Stomach (tissue), 4 donors: ENCODE results near the gene BRME1.

Experiments used
- POLR2A ChIP-seq, 4 donors: fragments of 450-650 bp; IDR thresholded peaks; one replicate each; pipeline ENCODE4 v1.6.1; 2016; ENCODE audit warnings: antibody characterized with exemption in 4 of 4, control low read depth in 2 of 4, mild to moderate bottlenecking in 1 of 4, moderate library complexity in 1 of 4
- POLR2AphosphoS5 ChIP-seq, 3 donors: sonication (generic); formaldehyde crosslinking; IDR thresholded peaks; one replicate each; pipeline ENCODE4 v1.6.1; 2016; ENCODE audit warnings: antibody characterized with exemption in 3 of 3
- TF ChIP-seq, protein P1 (sequence below), 7 experiments: fragments of 450-650 bp in 4 of 7; fragments of 200-600 bp in 3 of 7; sonication (generic) in 3 of 7; IDR thresholded peaks; one replicate each; pipeline ENCODE4 v1.5.1; 2016 to 2019; ENCODE audit warnings: antibody characterized with exemption in 7 of 7, control low read depth in 2 of 7, mild to moderate bottlenecking in 1 of 7

- TF ChIP-seq, protein P1, sequence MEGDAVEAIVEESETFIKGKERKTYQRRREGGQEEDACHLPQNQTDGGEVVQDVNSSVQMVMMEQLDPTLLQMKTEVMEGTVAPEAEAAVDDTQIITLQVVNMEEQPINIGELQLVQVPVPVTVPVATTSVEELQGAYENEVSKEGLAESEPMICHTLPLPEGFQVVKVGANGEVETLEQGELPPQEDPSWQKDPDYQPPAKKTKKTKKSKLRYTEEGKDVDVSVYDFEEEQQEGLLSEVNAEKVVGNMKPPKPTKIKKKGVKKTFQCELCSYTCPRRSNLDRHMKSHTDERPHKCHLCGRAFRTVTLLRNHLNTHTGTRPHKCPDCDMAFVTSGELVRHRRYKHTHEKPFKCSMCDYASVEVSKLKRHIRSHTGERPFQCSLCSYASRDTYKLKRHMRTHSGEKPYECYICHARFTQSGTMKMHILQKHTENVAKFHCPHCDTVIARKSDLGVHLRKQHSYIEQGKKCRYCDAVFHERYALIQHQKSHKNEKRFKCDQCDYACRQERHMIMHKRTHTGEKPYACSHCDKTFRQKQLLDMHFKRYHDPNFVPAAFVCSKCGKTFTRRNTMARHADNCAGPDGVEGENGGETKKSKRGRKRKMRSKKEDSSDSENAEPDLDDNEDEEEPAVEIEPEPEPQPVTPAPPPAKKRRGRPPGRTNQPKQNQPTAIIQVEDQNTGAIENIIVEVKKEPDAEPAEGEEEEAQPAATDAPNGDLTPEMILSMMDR (IDR thresholded peaks at IDR 0.05) = no peak
- TF ChIP-seq POLR2AphosphoS5 (IDR thresholded peaks at IDR 0.05) (no peak), POLR2A (IDR thresholded peaks at IDR 0.05) (no peak)
These were observed 13.0 kb upstream of the BRME1 start for GRCh38 chr19:13918726-13919411.
